ENCODE results near the gene ABITRAM. TPM values are rescaled to one million over a fixed set of nuclear protein-coding genes. Genes with fewer than 3 reads are reported as not detected.

The ABITRAM gene
- polyA plus RNA-seq, 1 donor = 22.7 TPM

DNA sequence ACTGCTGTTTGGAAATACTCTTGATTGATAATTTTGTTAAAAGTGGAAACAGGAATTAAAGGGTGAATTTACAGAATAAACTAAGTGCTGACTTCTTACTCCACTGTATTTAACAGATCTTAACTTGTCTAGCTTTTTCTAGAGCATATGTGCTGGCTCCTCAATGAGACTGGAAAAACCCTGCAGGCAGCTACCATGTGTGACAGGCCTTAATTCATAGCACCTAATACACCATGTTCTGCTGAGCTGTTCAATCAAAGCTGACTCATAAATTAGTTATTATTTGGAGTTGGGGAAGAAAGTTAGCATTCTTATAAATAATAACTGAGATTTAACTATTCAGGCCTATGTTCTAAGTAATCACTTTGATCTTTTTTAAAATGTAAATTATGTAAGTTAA, 49.7 kb downstream of the ABITRAM start:
- Histone ChIP-seq H3K36me3 (ENCODE audit: control insufficient read depth, insufficient read depth, low read length) (peaks cover 2% of the 10 kb centered on the region), H3K9me3 (ENCODE audit: control insufficient read depth, low read depth, low read length) (no peaks in the 10 kb centered on the region), H3K4me1 (ENCODE audit: control insufficient read depth, insufficient read depth, low read length) (no peaks in the 10 kb centered on the region), H3K27ac (ENCODE audit: low read length) (no peak overlapping the region), H3K27me3 (ENCODE audit: control insufficient read depth, insufficient read depth, low read length) (no peaks in the 10 kb centered on the region), H3K4me3 (ENCODE audit: low read length) (no peak overlapping the region)
- DNase-seq = no peak

Other genes with a start within 250 kb of the ABITRAM start
- not detected for gene ACTL7B, start 78.4 kb upstream of the ABITRAM start, polyA plus RNA-seq
- not detected for gene ACTL7A, start 72.1 kb upstream of the ABITRAM start, polyA plus RNA-seq
- gene ELP1, start 276 bp upstream of the ABITRAM start, polyA plus RNA-seq = 28.8 TPM
- 24.0 TPM for gene CTNNAL1, start 79.1 kb downstream of the ABITRAM start, polyA plus RNA-seq
- 62.0 TPM for gene TMEM245, start 185.5 kb downstream of the ABITRAM start, polyA plus RNA-seq
- gene FRRS1L, start 232.8 kb downstream of the ABITRAM start, polyA plus RNA-seq = 9.1 TPM

Data from large intestine (tissue), 3 donors.